H9 (cell line): Measurements from ENCODE around the gene AP1B1. TPM values are rescaled to one million over a fixed set of nuclear protein-coding genes. Genes with fewer than 3 reads are reported as not detected.

ENCODE experiments used
- DNase-seq: peaks from one replicate; pipeline ENCODE4 v3.0.0-alpha.2; 2017
- H2AFZ ChIP-seq: one replicate; pipeline ENCODE4 v1.6.1; 2013; ENCODE audit warnings: mild to moderate bottlenecking, low read length, control low read depth, moderate library complexity
- H2AK5ac ChIP-seq: 2 replicates; pipeline ENCODE4 v1.6.1; 2013; ENCODE audit warnings: low read length, control low read depth, mixed read lengths; ENCODE audit not compliant: insufficient read length
- H2BK120ac ChIP-seq: one replicate; pipeline ENCODE4 v1.6.1; 2013; ENCODE audit warnings: low read depth, mild to moderate bottlenecking, low read length, control low read depth, inconsistent platforms; ENCODE audit not compliant: poor library complexity, severe bottlenecking
- H2BK12ac ChIP-seq: 2 replicates; pipeline ENCODE4 v1.6.1; 2013; ENCODE audit warnings: low read length, control low read depth, mixed read lengths, low read depth; ENCODE audit not compliant: insufficient read length
- H2BK15ac ChIP-seq: 2 replicates; pipeline ENCODE4 v1.6.1; 2013; ENCODE audit warnings: low read depth, low read length, control low read depth
- H2BK20ac ChIP-seq: one replicate; pipeline ENCODE4 v1.6.1; 2013; ENCODE audit warnings: low read depth, mild to moderate bottlenecking, low read length, control low read depth, inconsistent platforms; ENCODE audit not compliant: poor library complexity, severe bottlenecking
- H2BK5ac ChIP-seq: 2 replicates; pipeline ENCODE4 v1.6.1; 2013; ENCODE audit warnings: low read length, control low read depth, mixed read lengths; ENCODE audit not compliant: insufficient read length
- H3K14ac ChIP-seq: 2 replicates; pipeline ENCODE4 v1.6.1; 2013; ENCODE audit warnings: low read length, control low read depth; ENCODE audit not compliant: insufficient read depth
- H3K18ac ChIP-seq: 2 replicates; pipeline ENCODE4 v1.6.1; 2013; ENCODE audit warnings: low read depth, mild to moderate bottlenecking, mixed read lengths, low read length, control low read depth; ENCODE audit not compliant: insufficient read length
- H3K23ac ChIP-seq: 2 replicates; pipeline ENCODE4 v1.6.1; 2013; ENCODE audit warnings: low read length, control low read depth, mixed read lengths, low read depth; ENCODE audit not compliant: insufficient read length
- H3K23me2 ChIP-seq: 2 replicates; pipeline ENCODE4 v1.6.1; 2013; ENCODE audit warnings: low read depth, mild to moderate bottlenecking, mixed read lengths, low read length, control low read depth; ENCODE audit not compliant: insufficient read length, poor library complexity, severe bottlenecking
- H3K27ac ChIP-seq: 2 replicates; pipeline ENCODE4 v1.5.1; 2013; ENCODE audit warnings: low read length, control low read depth, mixed read lengths, low read depth; ENCODE audit not compliant: insufficient read length
- H3K27me3 ChIP-seq: 2 replicates; pipeline ENCODE4 v1.6.1; 2013; ENCODE audit warnings: low read length, control low read depth, inconsistent platforms; ENCODE audit not compliant: insufficient read depth
- H3K4ac ChIP-seq: 2 replicates; pipeline ENCODE4 v1.6.1; 2013; ENCODE audit warnings: low read depth, mild to moderate bottlenecking, control low read depth, inconsistent platforms, low read length, moderate library complexity
- H3K4me1 ChIP-seq: 2 replicates; pipeline ENCODE4 v1.6.1; 2013; ENCODE audit warnings: low read length, control low read depth, inconsistent platforms; ENCODE audit not compliant: insufficient read depth
- H3K4me2 ChIP-seq: 2 replicates; pipeline ENCODE4 v1.6.1; 2013; ENCODE audit warnings: low read length, control low read depth, mixed read lengths; ENCODE audit not compliant: insufficient read length, insufficient read depth
- H3K56ac ChIP-seq: 2 replicates; pipeline ENCODE4 v1.6.1; 2013; ENCODE audit warnings: low read depth, mild to moderate bottlenecking, mixed read lengths, low read length, control low read depth; ENCODE audit not compliant: insufficient read length
- H3K79me1 ChIP-seq: 2 replicates; pipeline ENCODE4 v1.6.1; 2013; ENCODE audit warnings: low read depth, mild to moderate bottlenecking, moderate library complexity, low read length, control low read depth, inconsistent platforms; ENCODE audit not compliant: insufficient read depth, poor library complexity, severe bottlenecking
- H3K79me2 ChIP-seq: 2 replicates; pipeline ENCODE4 v1.6.1; 2013; ENCODE audit warnings: low read length, control low read depth, inconsistent platforms; ENCODE audit not compliant: insufficient read depth
- H3K9ac ChIP-seq: 2 replicates; pipeline ENCODE4 v1.6.1; 2013; ENCODE audit warnings: low read length, control low read depth, mixed read lengths; ENCODE audit not compliant: insufficient read length; ENCODE audit errors: extremely low read depth
- H3K9me3 ChIP-seq: one replicate; pipeline ENCODE4 v1.6.1; 2013; ENCODE audit warnings: low read depth, low read length, inconsistent platforms; ENCODE audit not compliant: control insufficient read depth
- H3T11ph ChIP-seq: one replicate; pipeline ENCODE4 v1.6.1; 2013; ENCODE audit warnings: mild to moderate bottlenecking, low read length, control low read depth, inconsistent platforms
- H4K20me1 ChIP-seq: one replicate; pipeline ENCODE4 v1.6.1; 2013; ENCODE audit not compliant: control insufficient read depth, insufficient read length, insufficient read depth
- H4K5ac ChIP-seq: 2 replicates; pipeline ENCODE4 v1.6.1; 2013; ENCODE audit warnings: low read depth, mild to moderate bottlenecking, mixed read lengths, low read length, control low read depth; ENCODE audit not compliant: insufficient read length
- H4K8ac ChIP-seq: replicated peaks from 2 replicates; pipeline ENCODE4 v1.6.1; 2013; ENCODE audit warnings: low read length, control low read depth, mixed read lengths, low read depth; ENCODE audit not compliant: insufficient read length
- H4K91ac ChIP-seq: 2 replicates; pipeline ENCODE4 v1.6.1; 2013; ENCODE audit warnings: low read depth, mild to moderate bottlenecking, moderate library complexity, mixed read lengths, low read length, control low read depth; ENCODE audit not compliant: insufficient read length
- H3K27ac Mint-ChIP-seq, 3 experiments: 2 replicates in 2 of 3; 3 replicates in 1 of 3; pipeline ENCODE4 v1.8.0; 2020 to 2021; ENCODE audit warnings: mixed read lengths in 3 of 3, mild to moderate bottlenecking in 1 of 3, moderate library complexity in 1 of 3
- H3K27me3 Mint-ChIP-seq: 2 replicates; pipeline ENCODE4 v1.8.0; 2021; ENCODE audit warnings: low read depth, mild to moderate bottlenecking, moderate library complexity, mixed read lengths
- H3K36me3 Mint-ChIP-seq, 3 experiments: 2 replicates in 2 of 3; 3 replicates in 1 of 3; pipeline ENCODE4 v1.8.0; 2020 to 2021; ENCODE audit warnings: low read depth in 3 of 3, mixed read lengths in 3 of 3; ENCODE audit not compliant: insufficient read depth in 1 of 3
- H3K4me1 Mint-ChIP-seq, 2 experiments: 2 replicates each; pipeline ENCODE4 v1.8.0; 2020; ENCODE audit warnings: mixed read lengths in 2 of 2
- H3K4me3 Mint-ChIP-seq, 2 experiments: 2 replicates in 1 of 2; 3 replicates in 1 of 2; pipeline ENCODE4 v1.8.0; 2020 to 2021; ENCODE audit warnings: mild to moderate bottlenecking in 2 of 2, mixed read lengths in 2 of 2, moderate library complexity in 1 of 2
- H3K9me3 Mint-ChIP-seq, 2 experiments: 2 replicates in 1 of 2; 3 replicates in 1 of 2; pipeline ENCODE4 v1.8.0; 2020; ENCODE audit warnings: mild to moderate bottlenecking in 2 of 2, mixed read lengths in 2 of 2, moderate library complexity in 1 of 2
- CTCF ChIP-seq: fragments of 200-600 bp; sonication (generic); conservative IDR thresholded peaks from 3 replicates; pipeline ENCODE4 v1.8.0; 2021; ENCODE audit warnings: antibody characterized with exemption, mild to moderate bottlenecking
- WGBS: extraction: QIAGEN DNeasy Blood & Tissue Kit; methylation state at CpG from one replicate; pipeline ENCODE4 v1.1.7; 2013; ENCODE audit warnings: missing lambda C conversion rate, low lambda C conversion rate, mixed read lengths; ENCODE audit not compliant: insufficient read length; ENCODE audit errors: extremely low coverage; 5-methylcytosine and 5-hydroxymethylcytosine counted together
- total RNA-seq: library from RNA; stranded (reverse); gene quantifications from 2 replicates; pipeline ENCODE4 v1.2.1, GENCODE V29; 2021

Gene AP1B1
- total RNA-seq, 1 experiment from 2014 or later, result 64.0 TPM

- H2BK12ac ChIP-seq, result no peak overlapping the region
These were observed 39.4 kb downstream of the AP1B1 start for GRCh38 chr22:29348956-29349355.

More at GRCh38 chr22:29348956-29349355, 39.4 kb downstream of the AP1B1 start:
- no peak for TF ChIP-seq CTCF
- Histone ChIP-seq H3K4me2 (no peak overlapping the region), H3K4me1 (no peaks in the 10 kb centered on the region), H3K27ac (no peak overlapping the region), H2AK5ac (no peak overlapping the region), H3K23me2 (no peaks in the 10 kb centered on the region), H3K23ac (no peak overlapping the region), H2BK5ac (no peak overlapping the region), H3K56ac (no peak overlapping the region), H3K27me3 (no peaks in the 10 kb centered on the region), H3K9ac (no peak overlapping the region), H4K5ac (no peak overlapping the region), H3K9me3 (no peaks in the 10 kb centered on the region), H2BK20ac (no peak overlapping the region), H4K20me1 (no peaks in the 10 kb centered on the region), H2BK15ac (no peak overlapping the region), H3T11ph (no peak overlapping the region), H2BK120ac (no peak overlapping the region), H3K79me2 (no peaks in the 10 kb centered on the region), H3K14ac (no peak overlapping the region; the same call in 1 of the 2 replicates), H4K91ac (no peak overlapping the region), H3K18ac (no peak overlapping the region), H2AFZ (no peak overlapping the region), H3K79me1 (no peaks in the 10 kb centered on the region), H4K8ac (no peak overlapping the region), H3K4ac (no peak overlapping the region)
- Mint-ChIP-seq H3K27me3 (no peaks in the 10 kb centered on the region), H3K4me1 (no peaks in the 10 kb centered on the region), H3K9me3 (no peaks in the 10 kb centered on the region), H3K4me3 (no peak overlapping the region), H3K27ac (no peak overlapping the region), H3K36me3 (peaks cover 20 to 94% (median 54%) of the 10 kb centered on the region in 3 experiments)
- WGBS, result no CpG with 5 or more reads among the region's 18 CpGs
- DNase-seq, result no peak
